IPS-15b (cell line): ENCODE results near the gene GFPT2.
A peak's percentile ranks its signal among the peaks of the same experiment; 100 is the strongest.

Source experiments
- H3K27me3 ChIP-seq: one replicate; pipeline ENCODE4 v1.6.1; 2013; ENCODE audit warnings: low read length; ENCODE audit not compliant: control insufficient read depth, insufficient read depth
- H3K36me3 ChIP-seq: one replicate; pipeline ENCODE4 v1.6.1; 2013; ENCODE audit warnings: low read length; ENCODE audit not compliant: control insufficient read depth, insufficient read depth
- H3K4me1 ChIP-seq: one replicate; pipeline ENCODE4 v1.6.1; 2013; ENCODE audit warnings: mild to moderate bottlenecking, low read length; ENCODE audit not compliant: control insufficient read depth, insufficient read depth
- H3K4me3 ChIP-seq: one replicate; pipeline ENCODE4 v1.5.1; 2013; ENCODE audit warnings: low read depth, low read length
- H3K9ac ChIP-seq: one replicate; pipeline ENCODE4 v1.6.1; 2013; ENCODE audit warnings: low read depth, mild to moderate bottlenecking, low read length
- H3K9me3 ChIP-seq: one replicate; pipeline ENCODE4 v1.6.1; 2013; ENCODE audit warnings: mild to moderate bottlenecking, low read length; ENCODE audit not compliant: control insufficient read depth, insufficient read depth

The GFPT2 gene

GRCh38 chr5:180345781-180346180, 7.4 kb downstream of the GFPT2 start:
- H3K4me1 ChIP-seq: peaks cover 64% of the 10 kb centered on the region
- no peaks in the 10 kb centered on the region for H3K9me3 ChIP-seq
- H3K9ac ChIP-seq: no peak overlapping the region
- no peak overlapping the region for H3K4me3 ChIP-seq
- H3K36me3 ChIP-seq: peaks cover 24% of the 10 kb centered on the region
- no peaks in the 10 kb centered on the region for H3K27me3 ChIP-seq

DNA sequence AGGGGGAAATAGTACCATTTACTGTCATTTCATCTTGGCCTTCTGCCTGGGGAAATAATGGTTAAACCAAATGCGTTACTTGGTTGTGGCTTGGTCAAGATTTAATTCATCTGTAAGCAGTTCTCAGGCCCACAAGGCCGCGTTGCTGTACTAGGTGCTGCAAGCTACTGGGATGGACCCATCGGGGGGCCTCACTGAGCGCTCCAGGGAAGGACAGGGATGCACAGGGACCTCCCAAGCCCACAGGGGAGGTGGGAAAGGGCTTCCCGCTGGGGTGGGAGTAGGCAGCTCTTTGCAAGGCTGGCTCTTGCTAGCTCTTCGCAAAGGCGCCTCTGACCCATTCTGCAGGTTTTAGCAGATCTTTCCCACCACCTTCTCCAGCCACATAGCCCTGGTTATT, 8.0 kb downstream of the GFPT2 start:
- H3K36me3 ChIP-seq: peaks cover 20% of the 10 kb centered on the region
- no peaks in the 10 kb centered on the region for H3K27me3 ChIP-seq
- H3K4me1 ChIP-seq: peaks cover 59% of the 10 kb centered on the region

DNA sequence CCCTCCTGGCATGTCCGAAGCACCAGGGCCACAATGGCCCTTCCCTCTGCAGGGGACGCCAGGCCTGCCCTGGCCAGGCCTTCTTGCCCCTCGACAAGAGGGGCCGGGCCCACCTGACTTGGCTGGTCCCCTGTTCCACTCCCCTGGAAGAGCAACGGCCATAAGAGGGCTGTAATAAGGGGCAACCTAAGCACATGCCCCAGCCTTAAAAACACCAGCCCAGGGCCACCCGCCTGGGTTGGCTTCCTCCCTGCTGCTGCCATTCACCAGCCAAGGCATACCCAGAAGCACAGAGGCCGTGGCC, 8.5 kb downstream of the GFPT2 start:
- H3K27me3 ChIP-seq: no peaks in the 10 kb centered on the region
- H3K36me3 ChIP-seq: peaks cover 19% of the 10 kb centered on the region
- H3K9ac ChIP-seq: peak overlapping the region; percentile 24
- H3K4me1 ChIP-seq: peaks cover 55% of the 10 kb centered on the region
- H3K4me3 ChIP-seq: no peak overlapping the region
- no peaks in the 10 kb centered on the region for H3K9me3 ChIP-seq

More for the DNA sequence above, 8.0 kb downstream of the GFPT2 start:
- Histone ChIP-seq H3K9ac (no peak overlapping the region), H3K4me3 (no peak overlapping the region), H3K9me3 (no peaks in the 10 kb centered on the region)

DNA sequence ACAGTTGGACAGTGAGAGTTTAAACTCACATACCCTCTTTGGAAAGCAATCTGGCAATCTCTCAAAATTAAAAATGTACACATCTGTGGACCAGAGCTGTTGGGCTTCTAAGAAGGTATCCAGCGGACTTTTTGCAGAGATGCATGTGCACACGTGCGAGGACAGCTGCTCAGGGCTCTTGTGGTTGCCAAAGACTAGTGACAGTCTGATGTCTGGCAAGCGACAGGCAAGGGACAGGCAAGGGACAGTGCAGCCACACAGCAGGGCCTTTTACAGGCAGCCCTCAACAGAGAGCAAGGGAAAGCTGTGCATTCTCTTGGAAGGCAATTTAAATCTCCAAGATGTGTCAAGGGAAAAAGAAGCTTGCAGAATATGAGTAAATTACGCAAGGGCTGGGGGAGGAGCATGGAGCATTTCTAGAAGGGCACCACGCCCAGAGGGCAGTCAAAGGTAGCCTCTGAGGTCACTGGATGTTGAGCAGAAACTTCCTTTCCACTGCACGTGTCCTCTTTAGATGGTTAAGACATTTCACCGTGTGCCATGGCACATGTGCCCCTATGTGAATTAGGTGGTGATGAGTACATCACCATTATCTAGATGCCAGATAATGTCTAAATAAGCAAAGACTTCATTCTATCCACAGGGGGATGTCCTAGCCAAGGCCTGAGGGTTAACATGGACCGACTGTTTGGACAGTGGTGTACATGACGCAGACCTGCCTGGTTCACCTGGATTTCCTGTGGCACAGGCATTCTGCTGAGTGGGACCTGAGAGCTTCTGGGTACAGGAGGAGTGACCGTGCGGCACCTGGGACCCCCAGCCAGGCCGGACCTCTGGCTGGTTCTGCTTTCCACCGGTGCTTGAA, 9.1 kb downstream of the GFPT2 start:
- Histone ChIP-seq H3K9me3 (no peaks in the 10 kb centered on the region), H3K4me3 (peak overlapping the region; percentile 22), H3K36me3 (peaks cover 18% of the 10 kb centered on the region), H3K27me3 (no peaks in the 10 kb centered on the region), H3K4me1 (peaks cover 52% of the 10 kb centered on the region), H3K9ac (no peak overlapping the region)

- Histone ChIP-seq H3K9ac (no peak overlapping the region), H3K4me1 (peaks cover 50% of the 10 kb centered on the region), H3K36me3 (peaks cover 23% of the 10 kb centered on the region), H3K27me3 (no peaks in the 10 kb centered on the region), H3K4me3 (peak overlapping the region; percentile 22), H3K9me3 (no peaks in the 10 kb centered on the region)
These were observed 9.9 kb downstream of the GFPT2 start for GRCh38 chr5:180343110-180343830.

GRCh38 chr5:180341595-180341994, 11.5 kb downstream of the GFPT2 start:
- Histone ChIP-seq H3K9ac (no peak overlapping the region), H3K4me1 (peaks cover 37% of the 10 kb centered on the region), H3K9me3 (no peaks in the 10 kb centered on the region), H3K27me3 (no peaks in the 10 kb centered on the region), H3K4me3 (no peak overlapping the region), H3K36me3 (peaks cover 28% of the 10 kb centered on the region)

- H3K27me3 ChIP-seq: no peaks in the 10 kb centered on the region
- H3K36me3 ChIP-seq: peaks cover 33% of the 10 kb centered on the region
- H3K4me1 ChIP-seq: peaks cover 34% of the 10 kb centered on the region
- H3K9ac ChIP-seq: no peak overlapping the region
- no peak overlapping the region for H3K4me3 ChIP-seq
- no peaks in the 10 kb centered on the region for H3K9me3 ChIP-seq
These were observed 12.3 kb downstream of the GFPT2 start for GRCh38 chr5:180340856-180341255.

DNA sequence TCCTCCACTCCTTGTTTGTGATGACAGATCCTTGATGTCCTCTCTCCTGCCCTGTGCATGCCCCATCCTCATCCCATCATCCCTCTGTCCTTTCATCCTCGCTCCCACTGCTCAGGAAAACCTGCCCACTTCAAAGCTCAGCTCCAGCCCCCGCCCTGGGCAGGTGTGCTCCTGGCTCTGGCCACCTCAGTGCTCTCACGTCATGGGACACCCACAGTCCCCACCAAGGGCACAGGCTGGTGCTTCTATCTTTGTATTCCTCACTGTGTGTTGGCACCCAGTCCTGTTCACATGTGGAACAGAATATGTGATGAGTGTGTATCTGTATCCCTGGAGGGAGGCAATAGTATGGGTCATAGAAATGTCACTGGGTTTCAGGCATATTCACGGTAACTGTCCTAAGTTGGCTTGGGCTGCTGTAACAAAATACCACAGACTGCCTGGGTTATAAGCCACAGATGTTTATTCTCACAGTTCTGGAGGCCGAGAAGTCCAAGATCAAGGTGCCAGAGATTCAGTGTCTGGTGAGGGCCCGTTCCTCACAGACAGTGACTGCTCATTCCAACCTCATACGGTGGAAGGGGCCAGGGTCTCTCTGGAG, 13.5 kb downstream of the GFPT2 start:
- H3K9me3 ChIP-seq: no peaks in the 10 kb centered on the region
- no peak overlapping the region for H3K9ac ChIP-seq
- peaks cover 23% of the 10 kb centered on the region for H3K4me1 ChIP-seq
- peaks cover 45% of the 10 kb centered on the region for H3K36me3 ChIP-seq
- H3K27me3 ChIP-seq: no peaks in the 10 kb centered on the region
- no peak overlapping the region for H3K4me3 ChIP-seq

GRCh38 chr5:180338001-180338707, 15.0 kb downstream of the GFPT2 start:
- Histone ChIP-seq H3K27me3 (no peaks in the 10 kb centered on the region), H3K9me3 (no peaks in the 10 kb centered on the region), H3K36me3 (peaks cover 57% of the 10 kb centered on the region), H3K9ac (no peak overlapping the region), H3K4me1 (peaks cover 12% of the 10 kb centered on the region), H3K4me3 (no peak overlapping the region)

DNA sequence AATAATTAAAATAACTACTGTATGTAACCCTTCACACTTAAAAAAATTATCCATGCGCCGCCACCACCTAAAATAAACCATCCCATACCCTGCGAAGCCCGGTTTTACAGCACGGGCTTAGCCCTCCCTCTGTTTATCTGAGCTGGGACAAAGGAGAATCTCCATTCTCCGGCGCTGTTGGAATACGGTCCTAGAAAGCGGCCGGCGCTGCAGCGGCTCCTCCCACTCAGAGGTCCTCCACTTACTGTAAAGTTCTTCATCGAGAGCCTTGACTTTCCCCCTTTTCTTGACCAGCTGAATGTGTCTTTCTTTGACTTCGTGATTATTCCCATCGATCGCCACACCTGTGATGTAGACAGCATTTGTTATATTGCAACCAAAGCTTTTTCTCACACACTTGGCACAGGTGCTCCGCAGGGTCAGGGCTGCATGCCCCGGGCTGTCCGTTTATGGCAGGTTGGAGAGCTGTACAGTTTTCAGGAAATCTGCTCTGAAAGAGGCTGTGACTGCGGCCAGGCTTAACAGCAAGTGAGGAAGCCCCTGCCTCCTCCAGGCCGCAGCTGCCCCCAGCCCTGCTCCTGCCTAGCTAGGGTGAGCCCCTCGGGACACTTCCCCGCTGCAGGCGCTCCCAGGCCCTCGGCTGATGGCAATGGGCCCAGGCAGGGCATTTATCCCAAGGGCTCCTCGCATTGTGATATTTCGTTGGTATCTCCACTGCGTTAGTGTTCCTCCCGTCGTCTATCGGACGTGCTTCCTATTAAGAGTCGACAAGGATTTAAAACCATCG, 16.7 kb downstream of the GFPT2 start:
- H3K4me1 ChIP-seq: peaks cover 7% of the 10 kb centered on the region
- H3K9ac ChIP-seq: no peak overlapping the region
- peaks cover 55% of the 10 kb centered on the region for H3K36me3 ChIP-seq
- H3K4me3 ChIP-seq: no peak overlapping the region
- no peaks in the 10 kb centered on the region for H3K27me3 ChIP-seq
- H3K9me3 ChIP-seq: no peaks in the 10 kb centered on the region
